ENCODE measurements around the gene PSMB1. TPM values are rescaled to one million over a fixed set of nuclear protein-coding genes. Genes with fewer than 3 reads are reported as not detected.

The PSMB1 gene
- total and polyA plus RNA-seq, 2 donors (not counting 1 experiment from before 2014, with no cell fraction given), result 94.3 to 134 TPM

GRCh38 chr6:170564936-170565530 is 11.9 kb upstream of the PSMB1 start:
- H3K27ac ChIP-seq (ENCODE audit: low read length in 2 of 2), result no peak overlapping the region
- no peak overlapping the region for H2AFZ ChIP-seq (ENCODE audit: insufficient read depth, low read depth, low read length, poor library complexity, severe bottlenecking)
- Mint-ChIP-seq H3K4me1 (peaks cover 3% of the 10 kb centered on the region), H3K27ac (no peak overlapping the region), H3K4me3 (no peak overlapping the region), H3K9me3 (ENCODE audit: insufficient read depth) (no peaks in the 10 kb centered on the region), H3K27me3 (no peaks in the 10 kb centered on the region)
- no peak for ATAC-seq (ENCODE audit: low read depth)
- no peaks in the 10 kb centered on the region for H3K4me1 ChIP-seq (ENCODE audit: control insufficient read depth in 2 of 2, insufficient read depth in 2 of 2, low read length in 2 of 2)
- H3K79me2 ChIP-seq (ENCODE audit: control insufficient read depth, insufficient read depth, low read length), result peaks cover 38% of the 10 kb centered on the region
- ChIA-PET CTCF (no interaction called here), POLR2A (no interaction called here)
- no peaks in the 10 kb centered on the region for H3K9me3 ChIP-seq (ENCODE audit: control extremely low read depth in 1 of 3, control insufficient read depth in 2 of 3, insufficient read depth in 1 of 3, low read length in 2 of 3)
- intact Hi-C loops (cut with micrococcal nuclease), result no loop called here
- peaks cover 16 to 69% of the 10 kb centered on the region in 2 experiments for H3K36me3 ChIP-seq (replicated peaks in 1 of 2; ENCODE audit: control extremely low read depth in 1 of 2, control insufficient read depth in 1 of 2, extremely low read depth in 1 of 2, insufficient read depth in 2 of 2, low read length in 1 of 2)
- WGBS (ENCODE audit: insufficient coverage), result no CpG with 5 or more reads among the region's 8 CpGs
- H4K20me1 ChIP-seq (ENCODE audit: control insufficient read depth, insufficient read depth, low read length, poor library complexity, severe bottlenecking), result peaks cover 19% of the 10 kb centered on the region
- no peak for DNase-seq
- no peak overlapping the region for H3K4me3 ChIP-seq (ENCODE audit: control extremely low read depth in 1 of 5, extremely low read depth in 1 of 5, insufficient read depth in 1 of 5, low read depth in 2 of 5, low read length in 4 of 5)
- no peaks in the 10 kb centered on the region for H3K27me3 ChIP-seq (replicated peaks in 1 of 4; ENCODE audit: control extremely low read depth in 1 of 4, control insufficient read depth in 3 of 4, insufficient read depth in 4 of 4, low read length in 3 of 4)
- no peak for TF ChIP-seq CTCF (IDR thresholded peaks at IDR 0.05)
- TF ChIP-seq EZH2 (IDR thresholded peaks at IDR 0.05; ENCODE audit: borderline replicate concordance, insufficient read depth, low read depth, low read length, poor library complexity, severe bottlenecking), result no peak
- no peak overlapping the region for H3K4me2 ChIP-seq (replicated peaks; ENCODE audit: low read depth, low read length, poor library complexity, severe bottlenecking)
- no peak overlapping the region for H3K9ac ChIP-seq (ENCODE audit: low read length)

- no peak overlapping the region for H3K27ac ChIP-seq (ENCODE audit: low read length in 2 of 2)
- peaks cover 23% of the 10 kb centered on the region for H4K20me1 ChIP-seq (ENCODE audit: control insufficient read depth, insufficient read depth, low read length, poor library complexity, severe bottlenecking)
- peaks cover 9 to 53% of the 10 kb centered on the region in 2 experiments for H3K36me3 ChIP-seq (replicated peaks in 1 of 2; ENCODE audit: control extremely low read depth in 1 of 2, control insufficient read depth in 1 of 2, extremely low read depth in 1 of 2, insufficient read depth in 2 of 2, low read length in 1 of 2)
- intact Hi-C loops (cut with micrococcal nuclease), result no loop called here
- TF ChIP-seq EZH2 (IDR thresholded peaks at IDR 0.05; ENCODE audit: borderline replicate concordance, insufficient read depth, low read depth, low read length, poor library complexity, severe bottlenecking) (no peak), CTCF (IDR thresholded peaks at IDR 0.05) (no peak)
- no peak for ATAC-seq (ENCODE audit: low read depth)
- no peaks in the 10 kb centered on the region for H3K27me3 Mint-ChIP-seq
- no peak overlapping the region for H3K4me3 ChIP-seq (ENCODE audit: control extremely low read depth in 1 of 5, extremely low read depth in 1 of 5, insufficient read depth in 1 of 5, low read depth in 2 of 5, low read length in 4 of 5)
- no peak for DNase-seq
- WGBS (ENCODE audit: insufficient coverage), result 100% methylated on average over 2 of the region's 4 CpGs
- peaks cover 8% of the 10 kb centered on the region for H3K4me1 Mint-ChIP-seq
- no peak overlapping the region for H3K27ac Mint-ChIP-seq
- H3K27me3 ChIP-seq (replicated peaks in 1 of 4; ENCODE audit: control extremely low read depth in 1 of 4, control insufficient read depth in 3 of 4, insufficient read depth in 4 of 4, low read length in 3 of 4), result no peaks in the 10 kb centered on the region
- no peak overlapping the region for H3K9ac ChIP-seq (ENCODE audit: low read length)
- ChIA-PET CTCF (no interaction called here), POLR2A (no interaction called here)
- H3K4me2 ChIP-seq (replicated peaks; ENCODE audit: low read depth, low read length, poor library complexity, severe bottlenecking), result no peak overlapping the region
- peaks cover 67% of the 10 kb centered on the region for H3K79me2 ChIP-seq (ENCODE audit: control insufficient read depth, insufficient read depth, low read length)
- H3K4me3 Mint-ChIP-seq, result no peak overlapping the region
- no peaks in the 10 kb centered on the region for H3K9me3 Mint-ChIP-seq (ENCODE audit: insufficient read depth)
- H3K9me3 ChIP-seq (ENCODE audit: control extremely low read depth in 1 of 3, control insufficient read depth in 2 of 3, insufficient read depth in 1 of 3, low read length in 2 of 3), result no peaks in the 10 kb centered on the region
- no peak overlapping the region for H2AFZ ChIP-seq (ENCODE audit: insufficient read depth, low read depth, low read length, poor library complexity, severe bottlenecking)
- no peaks in the 10 kb centered on the region for H3K4me1 ChIP-seq (ENCODE audit: control insufficient read depth in 2 of 2, insufficient read depth in 2 of 2, low read length in 2 of 2)
Observed at GRCh38 chr6:170561555-170561954, 8.4 kb upstream of the PSMB1 start.
